IMR-90 (cell line): Measurements from ENCODE around the gene PRELID1.

Experiments
- CTCF ChIP-seq: conservative IDR thresholded peaks from 2 replicates; pipeline ENCODE4 v1.5.1; 2012; ENCODE audit warnings: mild to moderate bottlenecking, low read depth, low read length, improper control_type of control experiment
- MAZ ChIP-seq: IDR thresholded peaks from 2 replicates; pipeline ENCODE4 v1.6.1; 2012; ENCODE audit warnings: low read depth, mild to moderate bottlenecking, low read length, improper control_type of control experiment, moderate library complexity, borderline replicate concordance

DNA sequence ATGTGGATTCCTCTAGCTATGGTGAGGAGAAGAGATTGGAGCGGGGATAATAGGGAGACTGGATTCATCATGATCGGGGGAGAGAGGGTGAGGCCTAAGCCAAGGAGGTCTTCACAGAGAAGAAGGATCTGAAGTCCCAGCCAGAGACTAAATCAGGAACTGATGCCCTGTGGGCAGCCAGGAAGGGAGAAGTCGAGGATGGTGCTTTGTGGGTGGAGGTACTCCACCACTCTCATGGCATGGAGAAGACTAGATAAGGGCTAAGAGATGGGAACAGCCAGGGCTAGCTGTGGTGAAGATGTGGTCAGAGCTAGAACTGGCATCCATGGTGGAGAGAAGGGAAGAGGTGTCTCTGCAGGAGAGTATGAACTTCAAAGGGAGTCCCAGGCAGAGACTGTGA is 51.1 kb downstream of the PRELID1 start:
- TF ChIP-seq CTCF (no peak), MAZ (no peak)
